ENCODE measurements around the gene CFAP161. TPM values are rescaled to one million over a fixed set of nuclear protein-coding genes. Genes with fewer than 3 reads are reported as not detected.

The CFAP161 gene
- total and polyA plus RNA-seq, 2 experiments from 2014 or later = 0.13 TPM; not detected in 1

- Mint-ChIP-seq H3K9me3 (no peaks in the 10 kb centered on the region), H3K27me3 (ENCODE audit: insufficient read depth, low read depth, poor library complexity) (no peaks in the 10 kb centered on the region), H3K36me3 (ENCODE audit: low read depth) (no peaks in the 10 kb centered on the region), H3K4me1 (no peaks in the 10 kb centered on the region), H3K4me3 (no peak overlapping the region), H3K27ac (no peak overlapping the region)
- Histone ChIP-seq H3K4me2 (no peak overlapping the region), H3K79me2 (replicated peaks; ENCODE audit: insufficient read depth) (no peaks in the 10 kb centered on the region), H3K36me3 (ENCODE audit: insufficient read depth) (no peaks in the 10 kb centered on the region), H2AFZ (no peak overlapping the region), H3K27ac (ENCODE audit: low read depth) (no peak overlapping the region), H3K4me3 (no peak overlapping the region), H3K4me1 (ENCODE audit: insufficient read depth) (no peaks in the 10 kb centered on the region), H4K20me1 (replicated peaks; ENCODE audit: insufficient read depth) (no peaks in the 10 kb centered on the region), H3K27me3 (ENCODE audit: insufficient read depth) (no peaks in the 10 kb centered on the region), H3K9me2 (ENCODE audit: insufficient read depth) (no peaks in the 10 kb centered on the region), H3F3A (replicated peaks; ENCODE audit: low read depth) (no peaks in the 10 kb centered on the region)
- TF ChIP-seq, protein P1, sequence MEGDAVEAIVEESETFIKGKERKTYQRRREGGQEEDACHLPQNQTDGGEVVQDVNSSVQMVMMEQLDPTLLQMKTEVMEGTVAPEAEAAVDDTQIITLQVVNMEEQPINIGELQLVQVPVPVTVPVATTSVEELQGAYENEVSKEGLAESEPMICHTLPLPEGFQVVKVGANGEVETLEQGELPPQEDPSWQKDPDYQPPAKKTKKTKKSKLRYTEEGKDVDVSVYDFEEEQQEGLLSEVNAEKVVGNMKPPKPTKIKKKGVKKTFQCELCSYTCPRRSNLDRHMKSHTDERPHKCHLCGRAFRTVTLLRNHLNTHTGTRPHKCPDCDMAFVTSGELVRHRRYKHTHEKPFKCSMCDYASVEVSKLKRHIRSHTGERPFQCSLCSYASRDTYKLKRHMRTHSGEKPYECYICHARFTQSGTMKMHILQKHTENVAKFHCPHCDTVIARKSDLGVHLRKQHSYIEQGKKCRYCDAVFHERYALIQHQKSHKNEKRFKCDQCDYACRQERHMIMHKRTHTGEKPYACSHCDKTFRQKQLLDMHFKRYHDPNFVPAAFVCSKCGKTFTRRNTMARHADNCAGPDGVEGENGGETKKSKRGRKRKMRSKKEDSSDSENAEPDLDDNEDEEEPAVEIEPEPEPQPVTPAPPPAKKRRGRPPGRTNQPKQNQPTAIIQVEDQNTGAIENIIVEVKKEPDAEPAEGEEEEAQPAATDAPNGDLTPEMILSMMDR (conservative IDR thresholded peaks at IDR 0.05; ENCODE audit: low read depth in 2 of 2) = 0 out of 4 replicates have a peak, but pooled peaks of 1 of the 2 experiments have one; percentile 18
- TF ChIP-seq JUNB (IDR thresholded peaks at IDR 0.05; ENCODE audit: unreplicated experiment) = no peak
- ATAC-seq (no peak), DNase-seq (ENCODE audit: low spot score) (no peak)
Observed at GRCh38 chr15:81152339-81152738, 18.3 kb downstream of the CFAP161 start.

GRCh38 chr15:81152799-81153198, 18.7 kb downstream of the CFAP161 start:
- H3K4me1 Mint-ChIP-seq = no peaks in the 10 kb centered on the region
- H3K27me3 Mint-ChIP-seq (ENCODE audit: insufficient read depth, low read depth, poor library complexity) = no peaks in the 10 kb centered on the region
- Histone ChIP-seq H3K4me1 (ENCODE audit: insufficient read depth) (no peaks in the 10 kb centered on the region), H3K36me3 (ENCODE audit: insufficient read depth) (no peaks in the 10 kb centered on the region), H2AFZ (no peak overlapping the region), H4K20me1 (replicated peaks; ENCODE audit: insufficient read depth) (no peaks in the 10 kb centered on the region), H3K9me2 (ENCODE audit: insufficient read depth) (no peaks in the 10 kb centered on the region), H3K27ac (ENCODE audit: low read depth) (no peak overlapping the region), H3K79me2 (replicated peaks; ENCODE audit: insufficient read depth) (no peaks in the 10 kb centered on the region), H3K27me3 (ENCODE audit: insufficient read depth) (no peaks in the 10 kb centered on the region), H3K4me2 (no peak overlapping the region), H3F3A (replicated peaks; ENCODE audit: low read depth) (no peaks in the 10 kb centered on the region), H3K4me3 (no peak overlapping the region)
- H3K9me3 Mint-ChIP-seq = no peaks in the 10 kb centered on the region
- no peak for DNase-seq (ENCODE audit: low spot score)
- H3K27ac Mint-ChIP-seq = no peak overlapping the region
- H3K4me3 Mint-ChIP-seq = no peak overlapping the region
- no peaks in the 10 kb centered on the region for H3K36me3 Mint-ChIP-seq (ENCODE audit: low read depth)
- ATAC-seq = no peak
- TF ChIP-seq JUNB (IDR thresholded peaks at IDR 0.05; ENCODE audit: unreplicated experiment) = no peak
- TF ChIP-seq, protein P2, sequence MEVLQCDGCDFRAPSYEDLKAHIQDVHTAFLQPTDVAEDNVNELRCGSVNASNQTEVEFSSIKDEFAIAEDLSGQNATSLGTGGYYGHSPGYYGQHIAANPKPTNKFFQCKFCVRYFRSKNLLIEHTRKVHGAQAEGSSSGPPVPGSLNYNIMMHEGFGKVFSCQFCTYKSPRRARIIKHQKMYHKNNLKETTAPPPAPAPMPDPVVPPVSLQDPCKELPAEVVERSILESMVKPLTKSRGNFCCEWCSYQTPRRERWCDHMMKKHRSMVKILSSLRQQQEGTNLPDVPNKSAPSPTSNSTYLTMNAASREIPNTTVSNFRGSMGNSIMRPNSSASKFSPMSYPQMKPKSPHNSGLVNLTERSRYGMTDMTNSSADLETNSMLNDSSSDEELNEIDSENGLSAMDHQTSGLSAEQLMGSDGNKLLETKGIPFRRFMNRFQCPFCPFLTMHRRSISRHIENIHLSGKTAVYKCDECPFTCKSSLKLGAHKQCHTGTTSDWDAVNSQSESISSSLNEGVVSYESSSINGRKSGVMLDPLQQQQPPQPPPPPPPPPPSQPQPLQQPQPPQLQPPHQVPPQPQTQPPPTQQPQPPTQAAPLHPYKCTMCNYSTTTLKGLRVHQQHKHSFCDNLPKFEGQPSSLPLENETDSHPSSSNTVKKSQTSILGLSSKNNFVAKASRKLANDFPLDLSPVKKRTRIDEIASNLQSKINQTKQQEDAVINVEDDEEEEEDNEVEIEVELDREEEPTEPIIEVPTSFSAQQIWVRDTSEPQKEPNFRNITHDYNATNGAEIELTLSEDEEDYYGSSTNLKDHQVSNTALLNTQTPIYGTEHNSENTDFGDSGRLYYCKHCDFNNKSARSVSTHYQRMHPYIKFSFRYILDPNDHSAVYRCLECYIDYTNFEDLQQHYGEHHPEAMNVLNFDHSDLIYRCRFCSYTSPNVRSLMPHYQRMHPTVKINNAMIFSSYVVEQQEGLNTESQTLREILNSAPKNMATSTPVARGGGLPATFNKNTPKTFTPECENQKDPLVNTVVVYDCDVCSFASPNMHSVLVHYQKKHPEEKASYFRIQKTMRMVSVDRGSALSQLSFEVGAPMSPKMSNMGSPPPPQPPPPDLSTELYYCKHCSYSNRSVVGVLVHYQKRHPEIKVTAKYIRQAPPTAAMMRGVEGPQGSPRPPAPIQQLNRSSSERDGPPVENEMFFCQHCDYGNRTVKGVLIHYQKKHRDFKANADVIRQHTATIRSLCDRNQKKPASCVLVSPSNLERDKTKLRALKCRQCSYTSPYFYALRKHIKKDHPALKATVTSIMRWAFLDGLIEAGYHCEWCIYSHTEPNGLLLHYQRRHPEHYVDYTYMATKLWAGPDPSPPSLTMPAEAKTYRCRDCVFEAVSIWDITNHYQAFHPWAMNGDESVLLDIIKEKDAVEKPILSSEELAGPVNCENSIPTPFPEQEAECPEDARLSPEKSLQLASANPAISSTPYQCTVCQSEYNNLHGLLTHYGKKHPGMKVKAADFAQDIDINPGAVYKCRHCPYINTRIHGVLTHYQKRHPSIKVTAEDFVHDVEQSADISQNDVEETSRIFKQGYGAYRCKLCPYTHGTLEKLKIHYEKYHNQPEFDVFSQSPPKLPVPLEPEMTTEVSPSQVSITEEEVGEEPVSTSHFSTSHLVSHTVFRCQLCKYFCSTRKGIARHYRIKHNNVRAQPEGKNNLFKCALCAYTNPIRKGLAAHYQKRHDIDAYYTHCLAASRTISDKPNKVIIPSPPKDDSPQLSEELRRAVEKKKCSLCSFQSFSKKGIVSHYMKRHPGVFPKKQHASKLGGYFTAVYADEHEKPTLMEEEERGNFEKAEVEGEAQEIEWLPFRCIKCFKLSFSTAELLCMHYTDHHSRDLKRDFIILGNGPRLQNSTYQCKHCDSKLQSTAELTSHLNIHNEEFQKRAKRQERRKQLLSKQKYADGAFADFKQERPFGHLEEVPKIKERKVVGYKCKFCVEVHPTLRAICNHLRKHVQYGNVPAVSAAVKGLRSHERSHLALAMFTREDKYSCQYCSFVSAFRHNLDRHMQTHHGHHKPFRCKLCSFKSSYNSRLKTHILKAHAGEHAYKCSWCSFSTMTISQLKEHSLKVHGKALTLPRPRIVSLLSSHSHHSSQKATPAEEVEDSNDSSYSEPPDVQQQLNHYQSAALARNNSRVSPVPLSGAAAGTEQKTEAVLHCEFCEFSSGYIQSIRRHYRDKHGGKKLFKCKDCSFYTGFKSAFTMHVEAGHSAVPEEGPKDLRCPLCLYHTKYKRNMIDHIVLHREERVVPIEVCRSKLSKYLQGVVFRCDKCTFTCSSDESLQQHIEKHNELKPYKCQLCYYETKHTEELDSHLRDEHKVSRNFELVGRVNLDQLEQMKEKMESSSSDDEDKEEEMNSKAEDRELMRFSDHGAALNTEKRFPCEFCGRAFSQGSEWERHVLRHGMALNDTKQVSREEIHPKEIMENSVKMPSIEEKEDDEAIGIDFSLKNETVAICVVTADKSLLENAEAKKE (CRISPR knock-in tag; IDR thresholded peaks at IDR 0.05) = no peak
- no peak for TF ChIP-seq CREB1 (CRISPR knock-in tag; IDR thresholded peaks at IDR 0.05; ENCODE audit: low read depth)
- TF ChIP-seq, protein P3, sequence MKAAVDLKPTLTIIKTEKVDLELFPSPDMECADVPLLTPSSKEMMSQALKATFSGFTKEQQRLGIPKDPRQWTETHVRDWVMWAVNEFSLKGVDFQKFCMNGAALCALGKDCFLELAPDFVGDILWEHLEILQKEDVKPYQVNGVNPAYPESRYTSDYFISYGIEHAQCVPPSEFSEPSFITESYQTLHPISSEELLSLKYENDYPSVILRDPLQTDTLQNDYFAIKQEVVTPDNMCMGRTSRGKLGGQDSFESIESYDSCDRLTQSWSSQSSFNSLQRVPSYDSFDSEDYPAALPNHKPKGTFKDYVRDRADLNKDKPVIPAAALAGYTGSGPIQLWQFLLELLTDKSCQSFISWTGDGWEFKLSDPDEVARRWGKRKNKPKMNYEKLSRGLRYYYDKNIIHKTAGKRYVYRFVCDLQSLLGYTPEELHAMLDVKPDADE (IDR thresholded peaks at IDR 0.05) = no peak
- no peak for TF ChIP-seq ZNF114 (CRISPR knock-in tag; IDR thresholded peaks at IDR 0.05)
- TF ChIP-seq EZH2phosphoT487 (IDR thresholded peaks at IDR 0.05; ENCODE audit: unreplicated experiment) = no peak
- no peak for TF ChIP-seq POLR2AphosphoS5 (IDR thresholded peaks at IDR 0.05; ENCODE audit: low read depth)
- TF ChIP-seq NANOG (IDR thresholded peaks at IDR 0.05; ENCODE audit: borderline replicate concordance) = no peak
- TF ChIP-seq REST (IDR thresholded peaks at IDR 0.05; ENCODE audit: unreplicated experiment) = no peak

Measured in GM23338 (cell line).